Activated CD4-positive, alpha-beta T cell treated with anti-CD3 and anti-CD28 coated beads, Interleukin-2, Interleukin-6, amounts not matched to agents 100 ng/mL and 50 ng/mL, durations not matched to agents 16 hours and 8 hours (primary cell): ENCODE measurements around the gene F5.
"Not testable (repeated sequence)": the region's sequence is repeated elsewhere in the genome, so short reads cannot be mapped to it uniquely, and the experiment has no call there.

ENCODE experiments used
- DNase-seq: peaks from one replicate; pipeline ENCODE4 v3.0.0-alpha.2; 2020

The F5 gene

DNA sequence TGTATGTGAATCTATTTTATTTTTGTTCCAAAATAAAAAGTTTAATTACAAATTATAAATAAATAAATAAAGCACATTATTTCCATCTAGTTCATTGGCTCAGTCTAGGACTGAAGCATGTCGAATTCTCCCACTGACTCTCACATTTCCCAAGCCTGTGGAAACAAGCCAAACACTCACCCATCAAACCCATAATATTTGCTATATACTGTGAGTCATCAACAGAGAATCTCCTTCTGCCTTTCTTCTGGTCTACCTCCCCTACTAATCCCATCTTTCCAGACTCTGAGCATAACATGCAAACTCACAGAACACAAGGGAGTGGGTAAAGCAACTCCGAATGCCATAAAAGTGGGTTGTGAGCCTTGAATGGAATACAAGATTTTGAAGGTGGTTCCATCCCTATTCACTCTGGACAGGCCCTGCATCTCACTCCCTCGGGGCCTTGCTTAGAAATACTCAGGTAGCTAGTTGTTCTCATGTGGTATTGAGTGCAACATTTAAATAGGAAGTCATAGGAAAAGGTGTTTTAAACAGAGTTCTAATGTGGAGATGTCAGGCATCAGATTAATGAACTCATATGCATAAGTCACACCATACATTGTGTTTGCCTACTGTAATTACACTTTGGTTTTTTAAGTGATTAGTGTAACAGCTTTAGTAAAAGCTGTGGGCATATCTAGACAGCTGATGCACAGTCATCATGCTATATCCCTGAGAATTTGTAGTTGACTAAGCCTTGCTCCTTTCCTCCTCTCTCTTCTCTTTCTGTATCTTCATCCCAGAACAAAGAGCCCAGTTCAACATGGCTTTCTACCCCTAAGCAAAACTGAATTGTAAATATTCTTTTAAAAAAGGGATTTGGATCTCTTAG lies 47.0 kb downstream of the F5 start:
- no peak for DNase-seq

DNA sequence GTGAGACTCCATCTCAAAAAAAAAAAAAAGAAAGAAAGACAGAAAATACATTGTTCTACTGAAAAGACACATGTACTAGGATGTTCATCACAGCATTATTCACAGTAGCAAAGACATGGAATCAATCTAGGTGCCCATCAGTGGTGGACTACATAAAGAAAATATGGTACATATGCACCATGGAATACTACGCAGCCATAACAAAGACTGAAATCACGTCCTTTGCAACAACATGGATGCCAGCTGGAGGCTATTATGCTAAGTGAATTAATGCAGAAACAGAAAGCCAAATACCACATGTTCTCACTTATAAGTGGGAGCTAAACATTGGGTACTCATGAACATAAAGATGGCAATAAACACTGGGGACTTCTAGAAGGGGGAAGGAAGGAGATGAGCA lies 51.6 kb downstream of the F5 start:
- no peak for DNase-seq

- DNase-seq = not testable (repeated sequence)
These were observed 52.6 kb downstream of the F5 start for GRCh38 chr1:169533528-169534190.

- no peak for DNase-seq
These were observed 55.8 kb downstream of the F5 start for GRCh38 chr1:169530448-169530847.

DNA sequence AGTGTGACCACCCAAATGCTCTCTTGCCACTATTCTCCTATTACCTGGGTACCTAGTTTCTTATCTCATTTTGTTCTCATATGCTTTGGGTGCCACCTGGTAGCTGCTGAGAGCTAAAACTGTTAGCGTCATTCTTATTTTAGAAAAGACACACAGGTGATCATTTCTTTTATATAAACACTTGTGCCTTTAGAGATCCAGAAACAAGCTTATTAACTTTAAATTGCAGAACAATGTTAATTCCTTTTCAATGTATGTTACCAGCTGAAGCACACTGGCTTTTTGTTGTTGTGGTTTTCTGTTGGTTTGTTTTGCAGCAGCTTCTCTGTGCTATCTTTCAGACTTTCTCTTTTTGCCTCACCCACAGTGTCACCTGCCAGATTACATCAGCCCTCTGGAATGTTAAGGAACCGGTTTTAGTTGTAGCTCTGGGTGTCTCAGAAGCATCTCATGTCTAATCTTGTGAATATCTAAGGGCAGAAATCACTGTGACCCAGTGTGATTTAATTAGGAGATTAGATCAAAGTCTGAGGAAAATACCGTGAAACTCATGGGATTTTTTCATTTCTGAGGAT lies 57.1 kb downstream of the F5 start:
- DNase-seq = peak; percentile 32

GRCh38 chr1:169528215-169529067 lies 57.8 kb downstream of the F5 start:
- no peak for DNase-seq

DNA sequence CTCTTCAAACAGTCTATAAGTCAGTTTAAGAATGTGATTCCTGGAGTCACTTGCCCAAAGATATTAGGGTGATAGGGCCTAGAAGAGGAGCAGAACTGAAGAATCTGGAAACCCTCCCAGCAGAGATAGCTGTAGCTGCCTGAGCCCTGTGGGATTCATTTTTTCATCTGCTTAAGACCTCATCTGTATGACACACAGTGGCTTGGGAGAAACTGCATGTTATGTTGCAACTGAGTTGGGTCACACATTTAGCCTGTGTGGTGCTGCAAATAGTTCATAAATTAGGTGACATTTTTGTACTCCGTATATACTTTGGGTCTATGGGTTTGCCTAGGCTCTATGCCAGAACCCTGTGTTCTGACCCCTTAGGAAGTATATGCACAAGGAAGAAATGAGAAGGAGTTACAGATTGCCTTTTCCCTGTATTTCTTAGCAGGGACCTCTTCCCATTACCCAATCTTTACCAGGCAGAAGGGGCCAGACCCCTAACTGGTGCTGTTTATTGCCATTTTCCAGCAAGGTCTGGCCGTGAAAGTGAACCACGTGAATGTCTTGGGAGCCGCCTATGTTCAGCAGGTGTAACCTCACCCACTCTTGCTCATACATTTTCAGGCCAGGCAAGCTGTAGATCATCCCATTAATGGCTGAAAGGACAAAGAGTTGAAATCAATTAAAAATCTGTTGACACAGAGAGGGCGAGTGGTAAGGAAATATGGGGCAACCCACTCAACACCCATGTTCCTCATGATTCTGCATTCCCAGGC lies 58.6 kb downstream of the F5 start:
- no peak for DNase-seq

DNA sequence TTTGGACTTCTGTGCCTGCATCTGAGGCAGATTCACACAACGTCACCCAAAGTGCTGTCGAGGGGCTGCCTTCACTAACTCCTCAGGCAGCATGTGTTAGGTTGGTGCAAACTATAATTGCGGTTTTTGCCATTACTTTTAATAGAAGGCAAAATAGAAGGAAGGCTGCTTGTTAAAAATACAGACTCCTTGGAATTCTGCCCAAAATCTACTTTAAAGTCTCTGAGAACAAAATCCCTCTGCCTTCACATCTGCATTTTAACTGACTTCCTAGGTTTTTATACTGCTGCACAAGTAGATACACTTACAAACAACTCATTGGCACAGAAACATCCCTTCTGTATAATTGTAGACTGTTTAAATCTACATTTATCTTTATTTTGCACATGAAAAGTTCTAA lies 59.3 kb downstream of the F5 start:
- no peak for DNase-seq

DNA sequence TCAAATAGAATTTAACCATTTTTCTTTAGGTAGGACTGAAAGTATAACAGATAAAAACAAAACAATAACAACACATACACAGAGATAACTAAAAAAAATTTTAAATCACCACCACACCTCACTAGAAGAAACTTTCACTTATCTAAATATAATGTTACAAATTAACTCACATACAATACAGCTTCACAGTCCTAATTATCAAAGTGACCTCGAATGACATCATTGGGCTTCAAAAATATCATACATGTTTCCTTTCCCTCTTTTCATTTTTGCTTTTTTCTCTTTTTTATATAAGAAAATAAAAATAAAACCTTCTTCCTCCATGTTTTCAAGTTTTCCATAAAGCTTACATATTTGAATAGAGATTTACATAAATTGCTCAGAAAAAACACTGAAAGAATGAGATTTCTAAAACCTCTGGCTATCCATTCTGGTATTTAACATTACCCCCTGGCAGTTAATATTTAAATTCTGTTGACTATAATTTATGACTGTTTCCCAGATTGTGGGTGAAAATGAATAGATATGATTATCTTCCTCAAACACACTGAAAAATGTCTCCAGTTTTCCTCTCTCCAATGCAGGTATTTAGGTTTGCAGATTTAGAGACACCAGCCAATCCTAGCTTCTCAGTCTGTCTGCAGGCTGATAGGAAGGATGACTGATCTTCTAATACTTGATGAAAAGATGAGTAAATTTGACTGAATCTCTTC lies 60.0 kb downstream of the F5 start:
- DNase-seq = no peak

- DNase-seq = no peak
These were observed 60.9 kb downstream of the F5 start for GRCh38 chr1:169525391-169525790.

DNA sequence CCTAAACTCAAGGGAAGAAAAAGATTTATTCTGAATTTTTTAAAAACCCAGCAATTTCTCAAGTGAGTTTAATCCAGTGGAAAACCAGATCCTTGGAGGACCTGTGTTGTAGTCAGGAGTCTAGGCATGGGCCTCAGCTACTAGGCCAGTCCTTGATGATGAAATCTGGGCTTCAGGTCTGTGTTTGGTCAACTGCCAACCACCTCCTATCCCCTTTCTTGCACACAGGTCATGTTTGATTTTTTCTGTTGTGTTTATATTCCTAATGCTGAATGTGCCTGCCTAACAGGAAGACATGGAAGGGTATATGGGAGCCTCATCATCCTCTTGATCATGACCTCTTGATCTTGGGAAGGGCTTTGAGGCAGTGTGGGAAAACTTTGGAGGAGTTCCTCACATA lies 62.4 kb downstream of the F5 start:
- DNase-seq = no peak

GRCh38 chr1:169521226-169521625 lies 65.1 kb downstream of the F5 start:
- no peak for DNase-seq

DNA sequence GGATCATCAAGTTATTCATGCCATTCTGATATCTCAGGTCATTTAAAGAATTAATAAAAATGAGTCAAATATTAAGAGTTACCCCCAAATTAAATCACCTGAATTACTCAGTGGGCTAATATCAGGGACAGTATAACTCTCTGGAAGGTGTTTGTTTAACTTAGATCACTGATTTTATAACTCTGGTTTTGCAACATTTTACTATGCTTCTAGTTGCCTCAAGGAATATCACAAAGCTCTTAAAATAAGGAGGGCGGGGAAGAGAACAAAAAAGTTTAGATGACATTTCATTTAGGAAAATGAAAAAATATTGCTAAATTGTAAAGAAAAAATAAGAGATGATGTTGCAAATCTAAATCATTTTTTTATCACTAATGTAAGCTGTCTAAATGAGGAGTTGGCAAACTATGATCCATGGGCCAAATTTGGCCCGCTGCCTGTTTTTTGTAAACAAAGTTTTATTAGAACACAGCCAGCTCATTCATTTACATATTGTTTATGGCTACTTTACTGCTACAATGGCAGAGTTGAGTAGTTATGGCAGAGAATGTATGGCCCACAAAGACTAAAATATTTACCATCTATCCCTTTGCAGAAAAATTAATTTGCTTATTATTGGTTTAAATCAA lies 68.6 kb downstream of the F5 start:
- no peak for DNase-seq

GRCh38 chr1:169515641-169516040 lies 70.6 kb downstream of the F5 start:
- no peak for DNase-seq

DNA sequence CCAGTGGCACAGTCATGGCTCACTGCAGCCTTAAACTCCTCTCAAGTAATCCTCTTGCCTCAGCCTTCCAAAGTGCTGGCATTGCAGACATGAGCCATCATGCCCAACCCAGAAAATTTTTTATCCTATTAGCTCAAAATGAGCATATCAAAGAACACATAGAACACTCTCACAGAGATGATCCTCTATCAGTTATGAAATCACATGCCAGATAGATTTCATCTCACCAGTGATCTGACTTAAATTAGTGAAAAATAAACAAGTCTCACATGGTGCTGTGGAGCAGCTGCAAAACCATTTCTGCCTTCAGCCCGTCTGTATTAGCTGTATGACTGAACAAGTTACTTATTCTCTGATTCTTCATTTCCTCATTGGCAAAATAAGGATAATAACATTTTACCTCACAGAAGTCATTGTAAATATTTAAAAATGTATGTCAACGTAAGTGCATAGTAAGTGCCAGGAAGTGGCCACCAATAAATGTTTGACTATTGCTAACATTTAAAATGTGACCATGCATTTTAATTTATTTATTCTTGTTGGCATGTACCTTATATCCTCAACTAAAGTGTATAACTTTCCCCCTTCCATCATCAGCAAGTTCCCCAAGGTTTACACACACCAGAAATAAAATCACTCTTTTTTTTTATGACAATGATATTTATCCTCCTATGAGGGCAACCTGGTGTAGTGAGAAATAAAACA lies 71.6 kb downstream of the F5 start:
- DNase-seq = no peak

DNA sequence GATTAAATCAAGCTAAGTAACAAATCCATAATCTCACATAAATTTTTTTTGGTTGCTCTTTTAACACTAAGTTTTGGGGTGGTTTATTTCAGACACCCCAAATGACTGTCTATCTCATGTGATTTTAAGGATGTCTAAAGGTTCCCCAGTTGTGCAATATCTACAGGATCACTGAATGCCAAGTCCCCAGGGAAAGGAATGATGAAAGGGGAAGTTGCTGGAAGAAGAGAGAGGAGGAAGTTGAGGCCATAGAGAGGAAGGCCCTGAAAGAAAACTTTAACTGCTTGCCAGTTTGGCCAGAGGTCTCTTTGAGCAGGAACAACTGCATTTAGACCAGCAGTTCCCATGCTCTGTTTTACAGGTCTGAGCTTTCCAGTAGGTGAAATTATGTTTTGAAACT lies 73.1 kb downstream of the F5 start:
- no peak for DNase-seq

- DNase-seq = no peak
These were observed 74.8 kb downstream of the F5 start for GRCh38 chr1:169511316-169512005.

- DNase-seq = no peak
These were observed 76.2 kb downstream of the F5 start for GRCh38 chr1:169510060-169510459.

DNA sequence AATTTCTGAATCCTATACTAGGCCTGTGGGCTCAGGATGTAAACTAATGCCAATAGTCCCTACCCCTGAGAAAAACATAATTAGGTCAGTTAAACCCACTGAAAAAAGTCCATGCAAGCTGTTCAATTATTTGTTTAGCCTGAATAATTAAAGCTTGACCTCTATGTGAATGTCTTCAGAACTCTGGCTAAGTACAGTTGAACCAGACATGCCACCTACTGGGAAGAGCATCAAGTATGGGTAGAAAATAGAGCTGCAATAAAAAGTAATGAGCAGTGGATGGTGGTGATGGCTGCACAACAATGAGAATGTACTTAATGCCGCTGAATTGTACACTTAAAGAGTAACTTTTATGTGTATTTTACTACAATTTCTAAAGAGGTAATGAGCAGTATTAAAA lies 76.9 kb downstream of the F5 start:
- DNase-seq = no peak
